Ectodermal cell (in vitro differentiated cells): ENCODE data around the gene FGD6.
"Not testable (repeated sequence)": the region's sequence is repeated elsewhere in the genome, so short reads cannot be mapped to it uniquely, and the experiment has no call there.

Experiments used
- H3K27ac ChIP-seq: 2 replicates; pipeline ENCODE4 v1.7.0; 2013; ENCODE audit warnings: mild to moderate bottlenecking, low read depth, low read length; ENCODE audit not compliant: insufficient read depth, poor library complexity, severe bottlenecking
- H3K27me3 ChIP-seq: 2 replicates; pipeline ENCODE4 v1.7.0; 2013; ENCODE audit warnings: mild to moderate bottlenecking, low read length; ENCODE audit not compliant: insufficient read depth, control insufficient read depth, poor library complexity, severe bottlenecking
- H3K36me3 ChIP-seq: one replicate; pipeline ENCODE4 v1.7.0; 2013; ENCODE audit warnings: low read length; ENCODE audit not compliant: control insufficient read depth, insufficient read depth
- H3K4me1 ChIP-seq: one replicate; pipeline ENCODE4 v1.7.0; 2013; ENCODE audit warnings: low read length; ENCODE audit not compliant: control insufficient read depth, insufficient read depth
- H3K4me3 ChIP-seq: 2 replicates; pipeline ENCODE4 v1.7.0; 2013; ENCODE audit warnings: low read depth, low read length, control low read depth; ENCODE audit not compliant: insufficient read depth
- H3K9me3 ChIP-seq: 2 replicates; pipeline ENCODE4 v1.7.0; 2013; ENCODE audit warnings: mild to moderate bottlenecking, low read length, moderate library complexity; ENCODE audit not compliant: control insufficient read depth
- WGBS, 2 experiments: methylation state at CpG; one replicate each; pipeline ENCODE4 v1.1.7; 2013; ENCODE audit warnings: missing lambda C conversion rate in 2 of 2; 5-methylcytosine and 5-hydroxymethylcytosine counted together

Gene FGD6

DNA sequence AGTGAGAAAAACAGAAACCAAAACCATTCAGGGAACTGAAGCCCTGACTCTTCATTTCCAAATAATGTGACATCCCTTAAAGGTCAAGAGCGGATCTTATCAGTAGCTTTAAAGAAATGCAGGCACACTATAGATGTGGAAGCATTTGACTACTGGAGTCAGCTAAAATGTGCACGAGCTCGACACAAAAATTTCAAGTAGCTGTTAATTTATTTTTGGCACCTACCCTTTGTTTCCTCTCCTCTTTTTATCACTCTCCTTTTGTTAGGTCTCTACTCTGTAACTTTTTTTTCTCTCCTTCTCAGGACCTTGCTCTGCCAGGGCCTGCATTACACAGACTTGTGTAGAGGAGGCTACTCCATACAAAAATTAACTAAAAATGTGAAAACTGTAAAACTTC, 58.3 kb downstream of the FGD6 start:
- WGBS, 2 experiments = 92 to 97% methylated on average over 3 of the region's 3 CpGs
- Histone ChIP-seq H3K4me1 (no peaks in the 10 kb centered on the region), H3K9me3 (no peaks in the 10 kb centered on the region), H3K36me3 (peaks cover 6% of the 10 kb centered on the region), H3K4me3 (no peak overlapping the region), H3K27ac (no peak overlapping the region), H3K27me3 (no peaks in the 10 kb centered on the region)

DNA sequence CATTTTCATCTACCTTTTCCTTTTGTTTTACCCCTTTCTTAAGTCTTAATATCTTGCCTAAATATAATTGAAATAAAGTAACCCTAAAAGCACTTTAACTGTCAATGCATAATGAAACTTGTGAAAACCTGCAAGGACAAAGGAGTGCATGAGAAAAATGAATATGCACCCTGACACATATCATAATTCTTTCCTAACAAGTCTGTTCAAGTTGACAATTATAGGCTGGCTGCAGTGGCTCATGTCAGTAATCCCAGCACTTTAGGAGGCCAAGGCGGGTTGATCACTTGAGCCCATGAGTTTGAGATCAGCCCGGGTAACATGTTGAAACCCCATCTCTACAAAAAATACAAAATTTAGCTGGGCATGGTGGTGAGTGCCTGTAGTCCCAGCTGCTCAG, 65.4 kb downstream of the FGD6 start:
- 89 to 90% methylated on average over 2 of the region's 2 CpGs for WGBS, 2 experiments
- peaks cover 1% of the 10 kb centered on the region for H3K36me3 ChIP-seq
- H3K27ac ChIP-seq = no peak overlapping the region
- H3K4me3 ChIP-seq = no peak overlapping the region
- H3K4me1 ChIP-seq = no peaks in the 10 kb centered on the region
- H3K27me3 ChIP-seq = no peaks in the 10 kb centered on the region
- H3K9me3 ChIP-seq = no peaks in the 10 kb centered on the region

GRCh38 chr12:95151406-95151805, 65.9 kb downstream of the FGD6 start:
- no peaks in the 10 kb centered on the region for H3K4me1 ChIP-seq
- H3K27me3 ChIP-seq = no peaks in the 10 kb centered on the region
- no peak overlapping the region for H3K27ac ChIP-seq
- H3K4me3 ChIP-seq = no peak overlapping the region
- WGBS, 2 experiments = 93 to 97% methylated on average over 2 of the region's 2 CpGs
- no peaks in the 10 kb centered on the region for H3K9me3 ChIP-seq
- no peaks in the 10 kb centered on the region for H3K36me3 ChIP-seq

DNA sequence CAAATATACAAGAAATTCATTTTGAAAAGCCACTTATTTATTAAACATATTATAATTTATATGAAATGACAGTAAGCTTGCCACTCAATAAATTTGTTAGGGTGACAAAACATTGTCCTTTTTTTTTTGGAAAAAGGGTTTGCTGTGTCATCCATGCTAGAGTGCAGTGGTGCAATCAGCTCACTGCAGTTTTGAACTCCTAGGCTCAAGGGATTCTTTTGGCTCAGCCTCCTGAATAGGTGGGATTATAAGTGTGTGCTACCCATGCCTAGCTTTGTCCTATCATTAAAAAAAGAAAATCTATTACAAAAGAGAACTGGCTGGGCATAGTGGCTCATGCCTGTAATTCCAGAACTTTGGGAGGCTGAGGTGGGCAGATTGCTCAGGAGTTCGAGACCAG, 66.8 kb downstream of the FGD6 start:
- H3K27ac ChIP-seq = no peak overlapping the region
- 92 to 100% methylated on average over 1 of the region's 1 CpG for WGBS, 2 experiments

DNA sequence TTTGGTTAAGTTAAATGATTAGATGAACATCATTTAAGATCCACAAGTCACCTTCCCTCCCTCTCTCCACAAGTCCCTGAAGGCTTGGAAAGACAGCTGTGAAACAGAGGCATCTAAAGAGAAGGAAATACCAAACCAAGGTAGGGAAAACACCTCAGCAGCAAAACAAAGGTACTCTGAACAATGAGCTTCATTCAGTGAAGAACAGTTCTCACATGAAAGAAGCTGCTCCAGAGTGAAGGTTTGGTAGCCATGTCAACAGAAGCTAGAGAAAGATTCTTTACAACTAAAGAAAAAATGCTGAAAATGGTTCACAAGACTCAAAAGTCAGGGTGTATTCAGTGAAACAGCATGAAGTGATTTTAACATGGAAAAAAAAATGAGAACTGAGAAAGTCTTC, 69.4 kb downstream of the FGD6 start:
- no peaks in the 10 kb centered on the region for H3K27me3 ChIP-seq
- no peak overlapping the region for H3K4me3 ChIP-seq
- H3K36me3 ChIP-seq = no peaks in the 10 kb centered on the region
- H3K4me1 ChIP-seq = no peaks in the 10 kb centered on the region
- no peaks in the 10 kb centered on the region for H3K9me3 ChIP-seq
- no peak overlapping the region for H3K27ac ChIP-seq

More for the DNA sequence above, 66.8 kb downstream of the FGD6 start:
- H3K36me3 ChIP-seq = no peaks in the 10 kb centered on the region
- H3K4me3 ChIP-seq = no peak overlapping the region
- H3K4me1 ChIP-seq = no peaks in the 10 kb centered on the region
- H3K27me3 ChIP-seq = no peaks in the 10 kb centered on the region
- H3K9me3 ChIP-seq = no peaks in the 10 kb centered on the region

DNA sequence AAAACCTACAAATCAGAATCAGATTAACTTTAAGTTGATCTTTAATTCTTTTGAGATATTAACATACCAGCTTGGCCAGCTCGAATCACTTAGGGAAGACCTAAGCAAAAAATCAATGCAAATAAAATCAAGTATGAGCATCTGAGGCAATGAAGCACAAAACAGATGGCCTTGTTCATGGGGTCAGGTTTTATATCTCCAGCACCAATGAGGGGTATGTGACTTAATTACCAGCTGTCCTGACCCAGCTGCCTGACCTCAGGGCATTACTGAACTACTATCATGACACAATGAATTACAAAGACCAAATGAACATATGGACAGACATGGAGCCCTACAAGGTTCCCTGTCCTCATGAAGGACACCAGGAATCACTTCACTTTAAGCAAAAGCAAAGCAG, 70.5 kb downstream of the FGD6 start:
- Histone ChIP-seq H3K27ac (no peak overlapping the region), H3K36me3 (no peaks in the 10 kb centered on the region), H3K4me3 (no peak overlapping the region), H3K9me3 (no peaks in the 10 kb centered on the region), H3K27me3 (no peaks in the 10 kb centered on the region), H3K4me1 (no peaks in the 10 kb centered on the region)
- 100% methylated on average over 1 of the region's 1 CpG for WGBS, 2 experiments

- no peaks in the 10 kb centered on the region for H3K4me1 ChIP-seq
- H3K27ac ChIP-seq = no peak overlapping the region
- H3K27me3 ChIP-seq = no peaks in the 10 kb centered on the region
- H3K36me3 ChIP-seq = no peaks in the 10 kb centered on the region
- 73 to 79% methylated on average over 3 of the region's 3 CpGs for WGBS, 2 experiments
- no peaks in the 10 kb centered on the region for H3K9me3 ChIP-seq
- no peak overlapping the region for H3K4me3 ChIP-seq
Observed at GRCh38 chr12:95143621-95144205, 73.6 kb downstream of the FGD6 start.

- H3K27ac ChIP-seq = no peak overlapping the region
- no peaks in the 10 kb centered on the region for H3K9me3 ChIP-seq
- no peaks in the 10 kb centered on the region for H3K4me1 ChIP-seq
- 78 to 88% methylated on average over 1 of the region's 2 CpGs for WGBS, 2 experiments
- H3K36me3 ChIP-seq = no peaks in the 10 kb centered on the region
- H3K27me3 ChIP-seq = no peaks in the 10 kb centered on the region
- no peak overlapping the region for H3K4me3 ChIP-seq
Observed at GRCh38 chr12:95142431-95143151, 74.7 kb downstream of the FGD6 start.

GRCh38 chr12:95141310-95141709, 76.0 kb downstream of the FGD6 start:
- Histone ChIP-seq H3K9me3 (no peaks in the 10 kb centered on the region), H3K27me3 (no peaks in the 10 kb centered on the region), H3K4me3 (no peak overlapping the region), H3K27ac (no peak overlapping the region), H3K4me1 (no peaks in the 10 kb centered on the region), H3K36me3 (no peaks in the 10 kb centered on the region)
- WGBS, 2 experiments = 92 to 95% methylated on average over 4 of the region's 4 CpGs

DNA sequence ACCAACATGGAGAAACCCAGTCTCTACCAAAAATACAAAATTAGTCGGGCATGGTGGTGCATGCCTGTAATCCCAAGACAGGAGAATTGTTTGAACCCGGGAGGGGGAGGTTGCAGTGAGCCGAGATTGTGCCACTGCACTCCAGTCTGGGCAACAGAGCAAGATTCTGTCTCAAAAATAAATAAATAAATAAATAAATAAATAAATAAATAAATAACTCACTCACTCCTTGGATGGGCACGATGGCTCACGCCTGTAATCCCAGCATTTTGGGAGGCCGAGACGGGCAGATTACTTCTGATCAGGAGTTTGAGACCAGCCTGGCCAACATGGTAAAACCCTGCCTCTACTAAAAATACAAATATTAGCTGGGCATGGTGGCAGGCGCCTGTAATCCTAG, 79.2 kb downstream of the FGD6 start:
- H3K9me3 ChIP-seq, H3K4me3 ChIP-seq, H3K27me3 ChIP-seq, H3K27ac ChIP-seq, H3K4me1 ChIP-seq: not testable (repeated sequence)
- WGBS, 2 experiments = 89 to 92% methylated on average over 8 of the region's 8 CpGs
- peaks cover 12% of the 10 kb centered on the region for H3K36me3 ChIP-seq
